GM19351 (cell line): Measurements from ENCODE around the gene LRRC75A.
"Not testable (repeated sequence)": the region's sequence is repeated elsewhere in the genome, so short reads cannot be mapped to it uniquely, and the experiment has no call there.

Source experiments
- ATAC-seq: cut with Tn5 transposase; IDR thresholded peaks from one replicate; pipeline ENCODE4 v1.9.1; 2021; ENCODE audit warnings: mild to moderate bottlenecking, moderate library complexity; ENCODE audit not compliant: unreplicated experiment

The LRRC75A gene

GRCh38 chr17:16455997-16456741 lies 35.8 kb downstream of the LRRC75A start:
- ATAC-seq, result no peak

GRCh38 chr17:16453493-16453851 lies 38.5 kb downstream of the LRRC75A start:
- ATAC-seq, result no peak

DNA sequence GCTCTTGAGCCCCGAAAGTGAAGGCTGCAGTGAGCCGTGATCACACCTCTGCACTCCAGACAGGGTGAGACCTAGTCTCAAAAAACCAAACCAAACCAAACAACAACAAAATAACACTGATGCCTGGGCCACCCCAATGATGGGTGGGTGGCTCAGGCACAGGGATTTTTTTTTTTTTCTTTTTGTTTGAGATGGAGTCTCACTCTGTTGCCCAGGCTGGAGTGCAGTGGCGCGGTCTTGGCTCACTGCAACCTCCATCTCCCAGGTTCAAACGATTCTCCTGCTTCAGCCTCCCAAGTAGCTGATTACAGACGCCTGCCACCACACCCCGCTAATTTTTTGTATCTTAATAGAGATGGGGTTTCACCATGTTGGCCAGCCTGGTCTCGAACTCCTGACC lies 39.7 kb downstream of the LRRC75A start:
- ATAC-seq, result not testable (repeated sequence)

DNA sequence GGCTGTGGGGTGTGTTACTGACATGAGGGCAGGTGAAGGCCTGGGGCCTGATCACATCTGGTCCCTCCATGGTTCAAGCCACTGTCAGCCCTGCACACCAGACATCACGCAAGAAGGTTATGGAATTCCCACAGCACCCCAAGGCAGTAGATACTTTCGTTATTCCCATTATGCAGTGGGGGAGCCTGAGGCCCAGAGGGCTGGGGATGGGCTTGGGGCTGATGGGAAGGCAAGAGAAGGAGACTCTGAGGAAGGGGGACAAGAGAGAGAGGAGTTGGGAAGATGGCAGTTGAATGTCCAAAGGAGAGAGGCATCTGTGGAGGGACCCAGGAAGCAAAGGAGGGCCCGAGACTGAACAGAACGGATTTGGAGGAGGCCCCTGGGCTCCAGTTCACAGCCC lies 42.0 kb downstream of the LRRC75A start:
- ATAC-seq, result no peak

DNA sequence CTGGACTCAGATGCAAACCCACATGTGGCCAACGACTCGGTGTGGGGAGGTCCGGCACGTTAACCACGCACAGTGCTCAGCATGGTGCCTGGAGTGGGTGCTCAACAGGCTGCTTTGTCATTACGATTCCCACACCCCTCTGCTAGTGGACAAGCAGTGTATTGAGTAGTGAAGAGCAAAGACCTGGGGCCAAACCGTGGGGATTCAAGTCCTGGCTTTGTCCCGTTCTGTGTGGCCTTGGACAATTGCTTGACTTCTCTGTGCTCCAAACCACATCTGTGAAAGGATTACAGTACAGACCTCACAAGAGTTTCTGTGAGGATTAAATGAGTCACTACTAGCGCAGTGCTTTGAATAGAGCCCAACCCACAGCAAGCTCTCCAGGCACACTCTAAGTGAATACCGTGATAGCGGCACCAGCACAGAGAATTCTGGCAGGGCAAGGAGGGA lies 42.8 kb downstream of the LRRC75A start:
- ATAC-seq, result no peak

- no peak for ATAC-seq
Measured at GRCh38 chr17:16448490-16448889, 43.5 kb downstream of the LRRC75A start.

- no peak for ATAC-seq
Measured at GRCh38 chr17:16447676-16448075, 44.3 kb downstream of the LRRC75A start.

DNA sequence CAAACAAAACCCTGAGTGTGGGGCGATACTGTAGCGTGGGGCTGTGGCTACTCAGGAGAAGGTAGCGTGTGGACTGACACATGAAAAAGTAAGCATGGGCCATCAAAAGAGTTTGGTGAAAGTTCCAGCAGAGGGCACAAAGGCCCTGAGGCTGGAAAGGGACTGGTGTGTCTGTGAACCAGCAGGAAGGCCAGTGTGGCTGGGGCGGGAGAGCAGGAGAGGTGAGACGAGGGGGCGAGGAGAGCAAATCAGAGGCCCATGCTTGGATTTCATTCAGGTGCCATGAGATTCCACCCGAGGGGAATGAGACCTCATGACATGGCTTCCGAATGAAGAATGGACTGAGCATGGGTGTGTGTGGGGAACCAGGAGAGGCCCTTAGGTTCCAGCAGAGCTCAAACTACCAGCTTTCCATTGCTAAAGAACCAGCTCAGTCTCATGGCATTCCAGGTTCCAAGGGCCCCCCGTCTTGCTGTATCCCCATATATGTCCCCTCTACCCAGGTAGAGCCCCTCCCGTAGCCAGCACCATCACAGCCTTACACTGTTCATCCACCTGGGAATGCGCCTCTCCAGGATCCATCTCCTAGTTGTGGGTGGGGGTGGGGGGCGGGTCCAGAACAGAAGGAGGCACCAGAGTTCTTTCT lies 45.5 kb downstream of the LRRC75A start:
- ATAC-seq, result no peak

GRCh38 chr17:16444258-16444886 lies 47.6 kb downstream of the LRRC75A start:
- no peak for ATAC-seq

DNA sequence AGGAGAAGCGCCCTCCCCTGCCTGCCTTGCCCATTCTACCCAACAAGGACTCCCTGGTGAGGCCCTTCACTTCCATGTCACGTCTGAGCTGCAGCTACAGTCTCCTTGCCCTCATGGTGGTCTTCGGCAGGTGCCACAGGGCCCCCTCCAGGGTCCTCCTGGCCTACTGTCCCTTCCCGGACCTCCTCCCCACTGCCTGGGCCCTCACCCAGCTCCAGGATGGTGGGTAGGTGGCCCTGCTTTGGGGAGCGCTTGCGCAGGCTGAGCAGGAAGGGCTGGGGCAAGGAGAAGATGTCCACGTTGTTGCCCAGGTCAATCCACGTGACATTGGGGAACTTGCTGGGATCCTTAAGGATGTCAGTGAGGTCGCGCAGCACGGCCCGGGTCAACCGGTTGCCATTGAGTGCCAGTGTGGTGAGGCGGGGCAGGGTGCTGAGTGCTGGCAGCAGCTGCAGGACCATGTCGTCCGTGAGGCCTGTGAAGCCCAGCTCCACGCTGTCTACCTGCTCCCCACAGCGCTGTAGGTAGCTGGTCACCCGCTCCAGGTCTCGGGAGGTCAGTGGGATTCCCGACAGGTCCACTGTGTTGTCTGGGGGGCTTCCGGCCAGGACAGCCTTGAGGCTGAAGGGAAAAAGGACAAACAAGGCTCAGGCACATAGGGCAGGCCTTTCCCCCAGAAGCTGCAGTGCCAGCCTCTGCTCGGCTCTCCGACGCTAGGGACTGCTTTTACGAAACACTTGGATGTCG lies 48.3 kb downstream of the LRRC75A start:
- no peak for ATAC-seq

GRCh38 chr17:16442594-16443510 lies 49.1 kb downstream of the LRRC75A start:
- no peak for ATAC-seq

DNA sequence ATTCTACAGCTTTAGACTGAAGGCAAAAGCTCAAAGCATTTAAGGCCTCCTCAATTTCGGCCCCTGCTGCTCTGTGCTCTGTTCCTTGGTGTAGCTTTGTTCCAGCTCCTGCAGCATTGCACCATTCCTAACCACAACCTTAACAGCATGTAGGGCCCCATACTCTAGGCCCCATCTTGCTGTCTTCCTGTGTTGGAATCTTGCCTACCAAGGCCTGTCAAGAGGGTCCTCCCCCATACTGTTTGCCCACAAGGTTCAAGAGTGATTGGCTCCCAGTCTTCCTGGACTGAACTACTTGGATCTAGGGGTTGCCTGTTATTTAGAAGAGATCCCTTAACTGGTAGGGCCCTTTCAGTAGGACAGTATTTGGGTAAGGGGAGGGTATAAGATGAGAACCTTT lies 49.9 kb downstream of the LRRC75A start:
- no peak for ATAC-seq

- no peak for ATAC-seq
Measured at GRCh38 chr17:16440901-16441629, 50.9 kb downstream of the LRRC75A start.

GRCh38 chr17:16440354-16440753 lies 51.6 kb downstream of the LRRC75A start:
- ATAC-seq, result not testable (repeated sequence)

- no peak for ATAC-seq
Measured at GRCh38 chr17:16439811-16440351, 52.1 kb downstream of the LRRC75A start.

DNA sequence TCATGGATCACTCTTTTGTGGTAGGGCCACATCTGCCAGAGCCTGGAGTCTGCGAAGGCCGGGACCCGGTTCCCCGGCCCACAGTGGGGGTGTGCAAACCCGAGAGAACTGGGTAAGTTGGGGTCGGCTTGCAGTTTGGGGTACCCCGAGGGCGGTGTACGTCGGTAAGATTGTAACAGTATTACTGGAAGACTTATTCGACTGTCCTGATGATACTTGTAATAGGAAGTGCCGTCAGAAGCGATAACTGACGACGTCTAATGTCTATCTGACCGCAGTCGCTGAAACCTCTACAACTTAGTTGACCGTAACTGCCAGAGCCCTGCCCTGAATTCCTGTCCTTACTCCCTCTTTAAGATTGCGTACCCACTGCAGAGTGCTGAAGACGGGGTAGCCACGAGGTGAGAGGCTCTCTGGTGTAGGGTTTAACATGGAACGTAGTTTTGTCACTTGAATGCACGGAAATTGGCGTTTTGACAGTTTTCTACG lies 52.6 kb downstream of the LRRC75A start:
- ATAC-seq, result no peak

DNA sequence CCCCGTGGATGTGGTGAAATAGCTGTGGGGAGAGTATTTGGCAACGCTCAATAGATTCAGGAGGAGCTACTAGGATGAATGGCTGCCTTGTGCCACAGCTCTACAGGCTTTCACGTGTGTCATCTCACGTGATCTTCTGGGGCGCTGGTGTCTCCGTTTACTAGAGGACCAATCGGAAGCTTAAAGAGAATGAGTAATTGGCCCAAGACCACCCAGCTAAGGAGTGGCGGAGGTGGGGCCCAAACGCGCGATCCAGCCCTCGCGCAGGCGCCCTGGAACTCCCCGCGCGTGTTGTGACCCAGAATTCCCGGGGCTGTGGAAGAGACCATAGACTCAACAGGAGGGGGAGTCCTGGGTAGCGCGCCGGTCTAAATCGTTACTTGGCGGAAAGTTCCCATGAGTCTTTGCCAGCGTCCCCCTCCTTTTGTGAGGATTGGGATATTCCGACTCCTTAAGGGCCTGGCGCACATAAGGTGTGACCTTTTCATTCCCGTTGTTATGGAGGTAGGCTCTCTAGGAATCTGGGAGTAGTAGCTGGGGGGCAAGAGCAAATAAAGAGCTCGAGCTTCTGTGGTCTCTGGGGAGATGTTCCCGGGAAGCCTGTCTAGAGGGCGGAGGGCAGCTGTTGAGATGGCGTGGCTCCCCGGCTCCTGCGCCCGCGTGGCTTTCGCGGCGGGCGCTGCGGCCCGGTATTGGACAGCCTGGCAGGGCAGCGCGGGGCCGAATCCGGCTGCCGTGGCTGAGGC lies 53.3 kb downstream of the LRRC75A start:
- peak; percentile 83 for ATAC-seq

DNA sequence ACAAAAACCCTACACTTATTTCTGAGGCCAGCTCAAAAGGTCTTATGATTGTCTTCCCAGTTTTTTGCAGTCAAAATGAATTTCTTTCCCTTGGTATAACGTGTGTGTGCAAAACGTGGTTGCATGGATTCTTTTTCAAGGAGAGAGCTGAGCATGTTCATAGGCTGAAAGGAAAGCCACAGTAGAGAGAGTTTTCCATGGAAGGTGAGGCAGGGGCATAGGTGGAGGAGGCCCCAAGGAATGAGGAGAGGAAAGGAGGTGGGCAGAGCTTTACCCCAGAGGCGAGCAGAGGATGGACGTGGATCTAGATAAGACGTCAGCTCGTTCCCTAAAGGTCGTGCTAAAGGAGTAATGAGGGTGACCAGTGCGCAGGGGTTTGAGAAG lies 53.8 kb downstream of the LRRC75A start:
- ATAC-seq, result peak; percentile 5

- ATAC-seq, result no peak
Measured at GRCh38 chr17:16437083-16437482, 54.9 kb downstream of the LRRC75A start.
